HL-60/S4 treated with retinoic acid at 250 ng/mL for 4 days and 3 days (cell line): ENCODE measurements around the gene THADA.

Experiments
- in situ Hi-C: fragments of 300-500 bp; cut with MboI; formaldehyde crosslinking; loops from 2 replicates; pipeline ENCODE4 v1.7.0; 2022; ENCODE audit warnings: low sequenced_read_pairs

The THADA gene

GRCh38 chr2:43363120-43363519 is 232.7 kb downstream of the THADA start:
- in situ Hi-C loops: no loop called here

DNA sequence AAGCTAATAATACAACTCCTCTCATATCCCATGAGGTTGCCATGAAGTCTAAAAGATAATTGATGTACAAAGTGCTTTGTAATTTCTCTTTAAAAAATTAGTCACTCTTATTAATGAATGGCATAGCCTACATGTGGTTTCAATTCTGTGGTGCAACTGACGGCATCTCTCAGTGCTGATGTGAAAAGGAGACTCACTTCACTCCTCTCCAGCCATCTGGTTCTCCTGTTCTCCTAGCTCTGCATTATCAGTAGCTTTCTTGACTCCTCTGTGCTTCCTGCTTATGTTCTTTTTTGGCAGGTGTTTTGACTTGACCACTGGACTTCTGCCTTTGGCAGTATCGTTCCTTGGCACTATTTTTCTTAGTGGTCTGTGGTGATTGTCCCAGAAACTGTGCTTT is 234.6 kb downstream of the THADA start:
- in situ Hi-C loops: no loop called here

- in situ Hi-C loops: no loop called here
Measured at GRCh38 chr2:43360137-43360536, 235.7 kb downstream of the THADA start.

GRCh38 chr2:43358410-43359201 is 237.2 kb downstream of the THADA start:
- in situ Hi-C loops: no loop called here

- in situ Hi-C loops: no loop called here
Measured at GRCh38 chr2:43356774-43357173, 239.1 kb downstream of the THADA start.

DNA sequence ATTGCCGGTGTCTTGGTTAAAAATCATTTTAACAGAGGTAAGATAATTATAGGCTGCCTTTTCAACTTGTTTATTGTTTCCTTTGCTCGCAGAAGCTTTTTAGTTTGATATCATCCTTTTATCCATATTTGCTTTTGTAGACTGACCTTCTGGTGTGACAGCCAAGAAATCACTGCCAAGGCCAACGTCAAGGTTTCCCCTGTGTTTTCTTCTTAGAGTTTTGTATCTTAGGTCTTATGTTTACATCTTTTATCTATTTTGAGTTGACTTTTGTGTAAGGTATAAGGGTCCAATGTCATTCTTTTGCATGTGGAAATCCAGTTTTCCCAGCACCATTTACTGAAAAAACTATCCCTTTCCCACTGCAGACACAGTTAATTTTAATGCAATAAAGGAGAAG is 240.4 kb downstream of the THADA start:
- in situ Hi-C loops: no loop called here

- in situ Hi-C loops: no loop called here
Measured at GRCh38 chr2:43349904-43350303, 245.9 kb downstream of the THADA start.

GRCh38 chr2:43348908-43349661 is 246.8 kb downstream of the THADA start:
- in situ Hi-C loops: no loop called here

DNA sequence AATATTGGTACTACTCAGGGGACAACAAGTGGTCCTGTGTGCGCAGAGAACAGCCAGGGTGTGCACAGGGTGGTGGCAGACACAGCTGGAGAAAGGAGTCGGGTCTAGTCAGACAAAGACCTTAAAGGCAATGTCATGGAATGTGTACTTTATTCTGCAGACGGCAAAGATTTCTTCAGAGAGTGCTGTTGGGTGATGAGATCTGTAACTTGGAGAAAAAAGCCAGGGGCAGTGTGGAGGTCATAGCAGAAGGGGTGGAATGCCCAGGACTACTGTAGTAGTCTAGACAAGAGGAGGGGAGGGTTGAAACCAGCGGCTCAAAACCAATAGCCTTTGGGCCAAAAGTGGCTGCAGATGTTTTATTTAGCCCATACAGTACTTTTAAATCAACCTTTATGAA is 248.1 kb downstream of the THADA start:
- in situ Hi-C loops: no loop called here

DNA sequence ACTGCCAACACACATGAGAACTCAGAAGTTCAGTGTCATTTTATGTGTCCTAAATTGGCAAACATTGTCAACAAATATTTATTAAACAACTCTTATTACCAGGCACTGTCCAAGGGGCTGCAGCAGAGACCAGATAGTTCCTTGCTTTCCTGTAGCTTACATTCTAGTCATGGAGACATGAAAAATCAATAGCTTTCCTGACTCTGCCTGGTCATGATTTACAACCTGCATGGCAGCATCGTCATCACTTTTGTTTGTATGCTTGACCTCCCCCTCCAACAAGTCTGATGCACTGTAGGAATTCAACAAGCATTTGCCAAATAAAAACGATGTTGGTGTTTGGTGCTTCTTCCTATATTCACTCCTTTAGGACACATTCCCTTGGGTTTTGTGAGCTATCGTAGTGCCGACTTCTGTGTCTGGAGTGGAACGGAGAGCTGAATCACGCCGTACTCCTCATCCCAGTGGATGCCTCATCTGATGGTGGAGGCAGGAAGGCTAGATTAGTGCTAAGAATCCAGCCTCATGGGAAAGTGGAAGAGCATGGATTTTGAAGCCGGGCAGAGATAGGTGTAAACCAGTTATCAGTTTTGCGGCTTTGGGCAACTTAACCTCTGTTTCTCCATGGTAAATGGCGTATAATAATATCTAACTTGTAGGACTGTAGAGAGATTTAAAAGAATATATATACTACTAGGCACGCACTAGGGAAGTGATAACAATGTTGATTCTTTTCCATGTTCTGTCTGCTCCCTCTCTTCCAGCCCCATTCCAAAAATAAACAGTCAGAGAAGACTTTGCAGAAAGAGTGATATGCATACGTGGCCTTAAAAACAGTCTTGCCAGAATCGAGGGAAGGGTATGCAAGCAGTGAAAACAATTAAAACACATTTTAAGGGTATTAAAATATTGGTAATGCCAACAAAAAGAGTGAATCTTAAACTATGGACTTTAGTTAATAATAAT is 249.0 kb downstream of the THADA start:
- in situ Hi-C loops: no loop called here

DNA sequence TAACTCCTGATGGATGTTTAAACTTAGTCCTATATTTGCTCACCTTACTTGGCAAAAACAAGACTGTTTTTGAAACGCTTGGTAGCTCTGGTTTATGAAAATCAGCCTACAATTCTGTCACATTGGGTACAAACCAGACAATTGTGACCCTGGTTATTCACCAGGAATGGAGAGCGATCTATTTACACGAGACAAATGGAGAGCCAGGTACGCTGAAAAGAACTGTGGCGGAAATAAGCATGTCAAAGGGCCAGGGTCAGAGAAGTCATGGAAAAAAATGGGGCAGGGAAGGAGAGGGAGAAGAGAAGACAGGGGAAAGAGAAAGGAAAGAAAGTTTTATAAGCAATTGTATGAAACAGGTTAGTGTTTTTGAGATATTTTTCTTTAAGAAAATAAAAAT is 250.0 kb downstream of the THADA start:
- in situ Hi-C loops: no loop called here

- in situ Hi-C loops: no loop called here
Measured at GRCh38 chr2:43345391-43345813, 250.4 kb downstream of the THADA start.

DNA sequence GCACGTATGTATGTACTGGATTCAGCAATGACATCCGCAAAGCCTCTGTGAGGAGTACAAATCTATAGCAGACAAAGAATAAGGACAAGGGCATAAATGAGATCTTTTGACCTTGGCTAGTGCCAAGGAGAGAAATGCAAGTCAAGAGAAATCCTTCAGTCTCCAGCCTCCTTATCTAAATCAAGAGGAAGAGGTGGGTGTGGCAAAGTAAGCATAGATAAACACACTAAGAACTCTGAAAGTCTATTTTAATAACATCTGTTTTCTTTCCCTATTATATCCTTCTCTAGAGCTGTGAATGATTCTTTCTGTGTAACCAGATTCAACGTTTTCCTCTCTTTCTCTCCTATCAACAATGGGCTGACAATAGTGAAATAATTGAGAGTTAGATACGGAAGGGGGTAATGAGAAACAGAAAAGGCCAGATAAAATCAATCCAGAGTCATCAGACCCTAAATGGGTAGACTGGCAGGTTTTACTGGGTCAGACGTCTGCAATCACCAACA is 250.9 kb downstream of the THADA start:
- in situ Hi-C loops: no loop called here

DNA sequence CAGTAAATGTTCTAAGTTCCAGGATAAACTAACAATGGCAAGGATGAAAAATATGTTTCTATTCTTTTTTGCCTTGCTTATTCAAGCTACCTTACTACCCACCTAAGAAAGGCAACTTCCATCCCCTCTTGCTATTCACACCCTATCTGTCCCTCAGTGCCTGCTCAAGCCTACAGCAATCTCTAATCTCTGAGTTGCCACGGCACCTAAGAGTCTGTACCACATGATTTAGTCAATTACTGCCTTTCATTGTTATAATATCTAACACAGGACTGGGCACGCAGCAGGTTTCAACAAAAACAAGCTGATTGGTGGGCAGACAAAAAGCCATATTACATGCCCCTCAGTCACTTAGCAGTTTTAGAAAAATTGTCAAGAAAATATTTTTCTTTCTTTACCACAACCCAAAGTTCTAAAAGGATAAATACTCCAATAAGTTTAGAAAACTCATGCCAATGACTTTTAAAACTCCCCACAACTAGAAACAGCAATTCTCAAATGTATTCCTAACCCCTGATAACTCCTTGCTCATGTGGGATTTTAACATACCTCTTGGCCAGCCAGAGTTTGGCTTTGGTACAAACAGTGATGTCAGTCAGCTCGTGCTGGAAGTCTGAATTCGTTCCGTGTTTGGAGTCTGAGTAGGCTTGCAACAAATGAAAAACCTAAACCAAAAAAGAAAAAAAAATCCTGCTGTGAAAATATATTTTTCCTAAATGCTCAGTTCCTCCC is 252.1 kb downstream of the THADA start:
- in situ Hi-C loops: no loop called here

- in situ Hi-C loops: no loop called here
Measured at GRCh38 chr2:43341959-43342757, 253.7 kb downstream of the THADA start.

GRCh38 chr2:43340945-43341356 is 254.9 kb downstream of the THADA start:
- in situ Hi-C loops: no loop called here

- in situ Hi-C loops: no loop called here
Measured at GRCh38 chr2:43340066-43340465, 255.8 kb downstream of the THADA start.

DNA sequence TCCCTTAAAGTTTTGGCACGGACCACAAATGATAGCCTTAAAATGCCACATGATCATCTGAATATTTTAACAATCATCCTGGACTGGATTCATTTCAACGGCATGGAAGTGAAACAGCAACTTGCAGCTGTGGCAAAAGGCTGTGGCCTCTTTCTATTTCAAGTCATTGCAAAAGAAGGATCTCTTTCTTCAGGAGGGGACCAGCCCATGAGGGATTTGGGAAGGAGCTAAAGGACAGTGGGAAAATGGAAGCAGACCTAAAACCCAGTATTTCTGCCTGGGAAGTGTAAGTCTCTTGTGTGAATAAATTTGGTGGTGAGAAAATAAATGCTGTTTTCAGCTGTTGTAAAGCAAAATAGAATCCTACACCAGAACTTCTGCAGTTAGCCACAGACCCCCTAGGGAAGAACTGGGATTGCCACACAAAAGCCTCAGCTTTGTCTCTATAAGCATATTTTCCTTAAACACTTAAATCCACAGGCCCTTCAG is 262.1 kb downstream of the THADA start:
- in situ Hi-C loops: no loop called here

DNA sequence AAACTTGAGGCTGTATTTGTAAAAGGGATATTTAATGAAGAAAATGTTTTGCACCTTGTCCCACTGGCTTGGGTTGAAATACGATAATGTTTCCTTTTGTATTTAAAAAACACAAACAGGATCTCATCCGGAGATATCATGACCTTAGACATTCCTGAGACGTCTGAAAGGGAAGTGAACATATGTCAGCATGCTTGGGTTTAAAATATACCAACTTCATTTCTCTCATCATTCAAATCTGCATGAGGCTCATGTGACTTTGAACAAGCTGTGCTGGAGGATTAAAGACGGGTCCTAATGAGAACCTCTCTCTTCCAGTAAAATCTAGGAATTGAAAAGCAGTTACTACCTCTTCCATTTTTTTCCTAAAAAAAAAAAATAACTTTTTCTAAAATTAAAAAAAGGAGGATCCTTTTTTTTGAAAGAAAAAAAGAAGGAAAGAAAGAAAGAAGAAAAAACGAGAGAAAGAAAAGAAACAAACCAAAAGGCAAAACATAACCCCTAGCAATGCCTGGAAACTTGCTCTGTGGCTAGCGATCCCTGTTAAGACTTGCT is 262.7 kb downstream of the THADA start:
- in situ Hi-C loops: no loop called here
